IMR-90 (cell line): ENCODE results near the gene DEF6. TPM values are rescaled to one million over a fixed set of nuclear protein-coding genes. Genes with fewer than 3 reads are reported as not detected.

ENCODE experiments used
- ATAC-seq: fragments of 200-7000 bp; cut with Tn5 transposase; 2 replicates; pipeline ENCODE4 v1.9.1; 2020; ENCODE audit warnings: low read depth, mild to moderate bottlenecking, moderate library complexity
- BruUV-seq: library from RNA; stranded (reverse); fragments of 400-500 nt; replicated peaks from 2 replicates; lab custom pipeline; 2021; lab: Mats Ljungman, UMichigan
- CTCF ChIA-PET: fragments of 300-600 bp; formaldehyde crosslinking; extraction: SDS; loops from one replicate; lab custom pipeline; 2021; ENCODE audit warnings: antibody characterized with exemption; lab: Yijun Ruan, JAX
- POLR2A ChIA-PET: fragments of 300-600 bp; sonication (Branson Sonifier 250); formaldehyde crosslinking; loops from one replicate; lab custom pipeline; 2022; ENCODE audit warnings: antibody characterized with exemption; ENCODE audit not compliant: unreplicated experiment; lab: Charles Lee
- DNase-seq: peaks from one replicate; pipeline ENCODE4 v3.0.0; 2013
- H2AFZ ChIP-seq: replicated peaks from 2 replicates; pipeline ENCODE3; 2013; ENCODE audit warnings: low read length, mild to moderate bottlenecking; ENCODE audit not compliant: poor library complexity
- H2AK5ac ChIP-seq: 2 replicates; pipeline ENCODE4 v1.6.1; 2013; ENCODE audit warnings: low read depth, low read length, inconsistent platforms
- H2AK9ac ChIP-seq: replicated peaks from 2 replicates; pipeline ENCODE3; 2013; ENCODE audit warnings: mild to moderate bottlenecking, low read depth, low read length, moderate library complexity; ENCODE audit not compliant: poor library complexity
- H2BK120ac ChIP-seq: 2 replicates; pipeline ENCODE4 v1.6.1; 2013; ENCODE audit warnings: low read depth, low read length, inconsistent platforms
- H2BK15ac ChIP-seq: 3 replicates; pipeline ENCODE4 v1.6.1; 2013; ENCODE audit warnings: low read depth, low read length, inconsistent platforms
- H2BK20ac ChIP-seq: 2 replicates; pipeline ENCODE4 v1.6.1; 2013; ENCODE audit warnings: low read depth, mild to moderate bottlenecking, inconsistent platforms, low read length, moderate library complexity
- H2BK5ac ChIP-seq: 2 replicates; pipeline ENCODE4 v1.6.1; 2013; ENCODE audit warnings: mild to moderate bottlenecking, low read depth, low read length, inconsistent platforms; ENCODE audit not compliant: poor library complexity, severe bottlenecking
- H3K14ac ChIP-seq: replicated peaks from 2 replicates; pipeline ENCODE4 v1.6.1; 2013; ENCODE audit warnings: low read depth, low read length, inconsistent platforms
- H3K18ac ChIP-seq: 2 replicates; pipeline ENCODE4 v1.6.1; 2013; ENCODE audit warnings: low read depth, low read length, control low read depth
- H3K23ac ChIP-seq: 2 replicates; pipeline ENCODE4 v1.6.1; 2013; ENCODE audit warnings: low read depth, low read length, inconsistent platforms
- H3K27ac ChIP-seq: 2 replicates; pipeline ENCODE4 v1.5.1; 2013; ENCODE audit warnings: mild to moderate bottlenecking, control low read depth, low read length; ENCODE audit not compliant: insufficient read depth
- H3K27me3 ChIP-seq: 2 replicates; pipeline ENCODE4 v1.6.1; 2013; ENCODE audit warnings: low read length; ENCODE audit not compliant: control insufficient read depth, insufficient read depth
- H3K36me3 ChIP-seq: 2 replicates; pipeline ENCODE4 v1.6.1; 2013; ENCODE audit warnings: low read length, mixed read lengths; ENCODE audit not compliant: control insufficient read depth, insufficient read depth
- H3K4ac ChIP-seq: 2 replicates; pipeline ENCODE4 v1.6.1; 2013; ENCODE audit warnings: low read depth, low read length, inconsistent platforms
- H3K4me1 ChIP-seq: 2 replicates; pipeline ENCODE4 v1.6.1; 2013; ENCODE audit warnings: low read length, mixed read lengths; ENCODE audit not compliant: control insufficient read depth, insufficient read depth
- H3K4me2 ChIP-seq: 2 replicates; pipeline ENCODE4 v1.6.1; 2013; ENCODE audit warnings: low read depth, mild to moderate bottlenecking, control low read depth, low read length, moderate library complexity
- H3K4me3 ChIP-seq: 2 replicates; pipeline ENCODE4 v1.5.1; 2013; ENCODE audit warnings: low read depth, mild to moderate bottlenecking, control low read depth, low read length, moderate library complexity; ENCODE audit not compliant: insufficient read depth
- H3K56ac ChIP-seq: 2 replicates; pipeline ENCODE4 v1.6.1; 2013; ENCODE audit warnings: low read length, inconsistent platforms; ENCODE audit not compliant: insufficient read depth; ENCODE audit errors: extremely low read depth
- H3K79me1 ChIP-seq, 2 experiments: 2 replicates each; pipeline ENCODE4 v1.6.1; 2013; ENCODE audit warnings: low read length in 2 of 2, inconsistent platforms in 1 of 2, low read depth in 1 of 2
- H3K9ac ChIP-seq: 2 replicates; pipeline ENCODE4 v1.6.1; 2013; ENCODE audit warnings: low read depth, low read length, control low read depth
- H3K9me1 ChIP-seq: 2 replicates; pipeline ENCODE4 v1.6.1; 2013; ENCODE audit warnings: low read length, inconsistent platforms; ENCODE audit not compliant: insufficient read depth
- H3K9me3 ChIP-seq: 2 replicates; pipeline ENCODE4 v1.6.1; 2013; ENCODE audit warnings: low read length; ENCODE audit not compliant: control insufficient read depth, insufficient read depth
- H4K20me1 ChIP-seq: 2 replicates; pipeline ENCODE4 v1.6.1; 2013; ENCODE audit warnings: low read length, inconsistent platforms; ENCODE audit not compliant: insufficient read depth
- H4K5ac ChIP-seq: 2 replicates; pipeline ENCODE4 v1.6.1; 2013; ENCODE audit warnings: mild to moderate bottlenecking, low read depth, low read length, control low read depth
- H4K8ac ChIP-seq, 2 experiments: 2 replicates each; pipeline ENCODE4 v1.6.1; 2013; ENCODE audit warnings: low read depth in 2 of 2, low read length in 2 of 2, control low read depth in 1 of 2, inconsistent platforms in 1 of 2
- H4K91ac ChIP-seq: 2 replicates; pipeline ENCODE4 v1.6.1; 2013; ENCODE audit warnings: low read depth, low read length, inconsistent platforms; ENCODE audit not compliant: insufficient read depth
- CHD1 ChIP-seq: IDR thresholded peaks from 2 replicates; pipeline ENCODE4 v1.6.1; 2012; ENCODE audit warnings: low read depth, low read length, improper control_type of control experiment
- WGBS, 2 experiments: methylation state at CpG; one replicate each; pipeline versions ENCODE4 v1.1.5 to v1.1.7; 2013; ENCODE audit warnings: missing lambda C conversion rate in 2 of 2; ENCODE audit not compliant: insufficient read length in 1 of 2; ENCODE audit errors: extremely low coverage in 2 of 2; 5-methylcytosine and 5-hydroxymethylcytosine counted together
- dilution Hi-C: fragments of 300-500 bp; cut with HindIII; formaldehyde crosslinking; loops from one replicate; pipeline ENCODE4 v1.14.3; 2018; ENCODE audit warnings: low sequenced_read_pairs; ENCODE audit not compliant: unreplicated experiment
- in situ Hi-C: fragments of 300-500 bp; cut with MboI; formaldehyde crosslinking; loops from 3 replicates; pipeline ENCODE4 v1.14.3; 2019; ENCODE audit warnings: low sequenced_read_pairs, inconsistent platforms, mixed read lengths
- intact Hi-C: fragments of 100-400 bp; cut with micrococcal nuclease; formaldehyde crosslinking; loops from 2 replicates; pipeline ENCODE4 v1.10.0; 2022
- polyA plus RNA-seq, 3 experiments: library from polyadenylated mRNA; depleted of rRNA; stranded (reverse); fragments of >200 nt; gene quantifications; 2 replicates each; pipeline ENCODE4 v1.2.3, GENCODE V29; 2012; ENCODE audit warnings: low replicate concordance in 1 of 3
- total RNA-seq: library from RNA; depleted of rRNA; stranded (reverse); fragments of >200 nt; gene quantifications from 2 replicates; pipeline ENCODE4 v1.2.3, GENCODE V29; 2012

Gene DEF6
- total and polyA plus RNA-seq, 2 of the 4 experiments (the other 2 are of a cell fraction): 2.5 to 4.2 TPM

- no peak overlapping the region for H2BK120ac ChIP-seq
- no peak overlapping the region for H3K18ac ChIP-seq
- no peak overlapping the region for H3K56ac ChIP-seq
- no peak overlapping the region for H3K4ac ChIP-seq
- H3K79me1 ChIP-seq: no peaks in the 10 kb centered on the region
- no peak overlapping the region for H4K5ac ChIP-seq
- no peak overlapping the region for H3K9ac ChIP-seq
- no peak overlapping the region for H2AFZ ChIP-seq
- H2AK5ac ChIP-seq: no peak overlapping the region
- H3K36me3 ChIP-seq: no peaks in the 10 kb centered on the region
- no peak overlapping the region for H4K8ac ChIP-seq
- H2AK9ac ChIP-seq: no peak overlapping the region
- intact Hi-C loops (no loop called here), in situ Hi-C loops (loop anchor here (25.0 kb wide), 1 partner anchor 425 kb away; the partner anchor contains the start of gene ARMC12), dilution Hi-C loops (no loop called here)
- H3K9me3 ChIP-seq: no peaks in the 10 kb centered on the region
- no peak overlapping the region for H3K27ac ChIP-seq
- no peak overlapping the region for H3K4me3 ChIP-seq
- POLR2A ChIA-PET: no interaction called here
- no peaks in the 10 kb centered on the region for H3K4me1 ChIP-seq
- no peak overlapping the region for H3K23ac ChIP-seq
- ATAC-seq: no peak
- BruUV-seq: no TSS peak
- peaks cover 18% of the 10 kb centered on the region for H3K27me3 ChIP-seq
- no peak overlapping the region for H2BK15ac ChIP-seq
- H3K4me2 ChIP-seq: no peak overlapping the region
- 92% methylated on average over 13 of the region's 19 CpGs; no CpG with 5 or more reads in 1 of the 2 experiments for WGBS, 2 experiments
- H3K9me1 ChIP-seq: no peaks in the 10 kb centered on the region
- no peak overlapping the region for H2BK20ac ChIP-seq
- H4K20me1 ChIP-seq: no peaks in the 10 kb centered on the region
- no peak overlapping the region for H2BK5ac ChIP-seq
- CTCF ChIA-PET: no interaction called here
- DNase-seq: no peak
- no peak for TF ChIP-seq CHD1
- H4K91ac ChIP-seq: no peak overlapping the region
- H3K14ac ChIP-seq: no peak overlapping the region
Measured at GRCh38 chr6:35312076-35312800, 14.6 kb downstream of the DEF6 start.
